DND-41 (cell line): Measurements from ENCODE around the gene HSPA1B.
"Not testable (repeated sequence)": the region's sequence is repeated elsewhere in the genome, so short reads cannot be mapped to it uniquely, and the experiment has no call there.

ENCODE experiments used
- ATAC-seq: fragments of 200-7000 bp; cut with Tn5 transposase; 3 replicates; pipeline ENCODE4 v1.9.1; 2021; ENCODE audit warnings: low read depth; ENCODE audit not compliant: insufficient read depth
- DNase-seq: peaks from one replicate; pipeline ENCODE4 v3.0.0-alpha.2; 2020
- H2AFZ ChIP-seq: 2 replicates; pipeline ENCODE4 v1.6.0; 2012; ENCODE audit warnings: low read depth, low read length
- H3K27ac ChIP-seq: 2 replicates; pipeline ENCODE4 v1.5.1; 2012; ENCODE audit warnings: low read length, inconsistent platforms
- H3K27me3 ChIP-seq: fragments of 200-600 bp; sonication (generic); 2 replicates; pipeline ENCODE4 v1.6.0; 2012; ENCODE audit warnings: low read length, mild to moderate bottlenecking, inconsistent platforms; ENCODE audit not compliant: insufficient read depth, poor library complexity
- H3K36me3 ChIP-seq: 2 replicates; pipeline ENCODE4 v1.5.1; 2012; ENCODE audit warnings: low read length, inconsistent platforms; ENCODE audit not compliant: insufficient read depth
- H3K4me1 ChIP-seq: 2 replicates; pipeline ENCODE4 v1.5.1; 2012; ENCODE audit warnings: mild to moderate bottlenecking, low read length; ENCODE audit not compliant: insufficient read depth
- H3K4me2 ChIP-seq: 2 replicates; pipeline ENCODE4 v1.6.0; 2012; ENCODE audit warnings: mild to moderate bottlenecking, moderate library complexity, low read length, inconsistent platforms; ENCODE audit not compliant: insufficient read depth
- H3K4me3 ChIP-seq, 2 experiments: fragments of 200-600 bp in 1 of 2; shearing (Covaris generic) in 1 of 2; 2 replicates each; pipeline ENCODE4 v1.5.1; 2012 to 2016; ENCODE audit warnings: inconsistent platforms in 2 of 2, low read length in 2 of 2, mild to moderate bottlenecking in 2 of 2, low read depth in 1 of 2, moderate library complexity in 1 of 2
- H3K79me2 ChIP-seq: 2 replicates; pipeline ENCODE4 v1.6.0; 2012; ENCODE audit warnings: low read length, inconsistent platforms; ENCODE audit not compliant: insufficient read depth
- H3K9ac ChIP-seq: 2 replicates; pipeline ENCODE4 v1.6.0; 2012; ENCODE audit warnings: low read depth, mild to moderate bottlenecking, inconsistent platforms, low read length, moderate library complexity
- H3K9me3 ChIP-seq: 2 replicates; pipeline ENCODE4 v1.5.1; 2012; ENCODE audit warnings: low read length, moderate library complexity, mild to moderate bottlenecking, inconsistent platforms; ENCODE audit not compliant: insufficient read depth, severe bottlenecking
- H4K20me1 ChIP-seq: 2 replicates; pipeline ENCODE4 v1.6.0; 2012; ENCODE audit warnings: low read length; ENCODE audit not compliant: insufficient read depth
- EZH2 ChIP-seq: IDR thresholded peaks from 3 replicates; pipeline ENCODE4 v1.6.1; 2012; ENCODE audit warnings: borderline replicate concordance, low read depth, mild to moderate bottlenecking, moderate library complexity, low read length, inconsistent platforms; ENCODE audit not compliant: severe bottlenecking
- TF ChIP-seq, protein P1 (sequence below): IDR thresholded peaks from 2 replicates; pipeline ENCODE4 v1.5.1; 2012; ENCODE audit warnings: borderline replicate concordance, low read length, moderate library complexity, mild to moderate bottlenecking; ENCODE audit not compliant: poor library complexity, severe bottlenecking; ENCODE audit errors: extremely low read depth

Gene HSPA1B

DNA sequence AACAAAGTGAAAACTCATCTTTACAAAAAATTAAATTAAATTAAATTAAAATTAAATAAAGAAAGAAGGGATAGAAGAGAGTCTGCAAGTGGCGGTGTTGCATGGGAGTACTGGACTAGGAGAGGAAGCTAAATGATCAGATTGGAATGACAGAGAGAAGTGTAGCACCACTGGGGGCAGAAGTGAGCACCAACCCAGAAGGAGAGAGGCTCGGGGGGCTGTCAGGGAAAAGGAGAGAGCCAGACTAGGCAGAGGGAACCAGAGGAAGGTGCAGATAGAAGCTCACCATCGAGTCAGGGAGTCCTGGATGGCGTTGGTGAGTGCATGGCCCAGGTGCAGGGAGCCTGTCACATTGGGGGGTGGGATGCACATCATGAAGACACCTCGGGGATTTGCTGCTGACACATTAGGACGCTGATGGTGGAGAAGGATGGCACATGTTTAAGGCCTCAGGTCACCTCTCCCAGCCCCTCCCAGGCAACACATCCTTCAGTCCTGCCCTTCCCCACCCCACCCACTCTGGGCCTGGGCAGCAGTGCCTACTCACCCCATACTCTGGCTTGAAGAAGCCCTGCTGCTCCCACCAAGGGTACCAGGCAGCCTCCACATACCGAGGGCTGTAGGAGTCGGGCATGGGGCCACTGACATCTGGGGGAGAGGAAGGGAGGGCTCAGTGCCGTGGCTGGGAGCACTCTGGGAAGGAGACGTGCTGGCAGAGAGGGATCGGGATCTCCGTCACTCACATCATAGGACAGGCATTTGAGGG, 36.0 kb upstream of the HSPA1B start:
- DNase-seq, result peak; percentile 76

DNA sequence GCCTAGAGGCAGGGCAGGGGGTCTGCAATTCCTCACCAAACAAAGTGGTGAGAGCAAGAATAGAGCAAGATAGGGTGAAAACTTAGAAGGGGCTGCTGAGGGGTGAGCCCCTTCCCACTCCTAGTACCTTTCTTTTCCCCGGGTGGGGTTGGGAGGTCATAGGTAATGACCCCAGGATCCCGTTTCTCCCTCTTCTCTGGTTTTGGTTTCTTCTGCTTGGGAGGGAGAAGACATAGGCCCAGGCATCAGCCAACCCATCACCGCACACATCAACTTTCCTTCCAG, 35.5 kb upstream of the HSPA1B start:
- H3K79me2 ChIP-seq, result peaks cover 44% of the 10 kb centered on the region

More for the DNA sequence above, 36.0 kb upstream of the HSPA1B start:
- Histone ChIP-seq H3K4me3 (no peak overlapping the region), H3K4me2 (peak overlapping the region; percentile 1; the same call in 1 of the 2 replicates), H3K27me3 (no peaks in the 10 kb centered on the region), H3K36me3 (peaks cover 50% of the 10 kb centered on the region), H4K20me1 (no peaks in the 10 kb centered on the region; the same call in 1 of the 2 replicates), H3K9ac (no peak overlapping the region), H3K27ac (no peak overlapping the region), H3K4me1 (peaks cover 37% of the 10 kb centered on the region), H3K9me3 (no peaks in the 10 kb centered on the region), H2AFZ (no peak overlapping the region), H3K79me2 (peaks cover 44% of the 10 kb centered on the region)
- TF ChIP-seq EZH2, result no peak
- TF ChIP-seq, protein P1, sequence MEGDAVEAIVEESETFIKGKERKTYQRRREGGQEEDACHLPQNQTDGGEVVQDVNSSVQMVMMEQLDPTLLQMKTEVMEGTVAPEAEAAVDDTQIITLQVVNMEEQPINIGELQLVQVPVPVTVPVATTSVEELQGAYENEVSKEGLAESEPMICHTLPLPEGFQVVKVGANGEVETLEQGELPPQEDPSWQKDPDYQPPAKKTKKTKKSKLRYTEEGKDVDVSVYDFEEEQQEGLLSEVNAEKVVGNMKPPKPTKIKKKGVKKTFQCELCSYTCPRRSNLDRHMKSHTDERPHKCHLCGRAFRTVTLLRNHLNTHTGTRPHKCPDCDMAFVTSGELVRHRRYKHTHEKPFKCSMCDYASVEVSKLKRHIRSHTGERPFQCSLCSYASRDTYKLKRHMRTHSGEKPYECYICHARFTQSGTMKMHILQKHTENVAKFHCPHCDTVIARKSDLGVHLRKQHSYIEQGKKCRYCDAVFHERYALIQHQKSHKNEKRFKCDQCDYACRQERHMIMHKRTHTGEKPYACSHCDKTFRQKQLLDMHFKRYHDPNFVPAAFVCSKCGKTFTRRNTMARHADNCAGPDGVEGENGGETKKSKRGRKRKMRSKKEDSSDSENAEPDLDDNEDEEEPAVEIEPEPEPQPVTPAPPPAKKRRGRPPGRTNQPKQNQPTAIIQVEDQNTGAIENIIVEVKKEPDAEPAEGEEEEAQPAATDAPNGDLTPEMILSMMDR, result peak; percentile 78
- peak; percentile 71 for ATAC-seq

DNA sequence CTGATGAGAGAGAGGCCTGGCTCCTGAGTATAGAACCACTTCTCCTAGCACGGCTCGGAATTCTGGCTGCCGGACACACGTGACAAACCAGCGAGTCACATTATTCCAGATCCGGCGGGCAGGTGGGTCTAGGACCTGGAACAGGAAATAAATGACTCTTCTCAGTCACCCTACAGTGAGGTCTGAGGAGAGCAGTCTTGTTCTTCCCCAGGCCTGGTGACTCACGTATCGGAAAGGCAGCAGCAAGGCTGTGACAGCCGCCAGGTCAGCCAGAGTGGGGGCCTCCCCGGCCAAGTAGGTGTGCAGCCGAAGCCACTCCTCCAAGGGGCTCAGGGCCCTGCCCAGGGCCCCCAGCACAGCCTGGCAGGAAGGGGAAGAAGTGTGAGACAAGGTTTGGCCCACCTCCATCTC, 34.8 kb upstream of the HSPA1B start:
- H4K20me1 ChIP-seq, result no peaks in the 10 kb centered on the region; the same call in 1 of the 2 replicates
- H3K9me3 ChIP-seq, result no peaks in the 10 kb centered on the region
- ATAC-seq, result no peak
- no peaks in the 10 kb centered on the region for H3K27me3 ChIP-seq
- no peak overlapping the region for H3K9ac ChIP-seq
- H3K79me2 ChIP-seq, result peaks cover 44% of the 10 kb centered on the region
- TF ChIP-seq, protein P1, result no peak
- TF ChIP-seq EZH2, result no peak
- peaks cover 50% of the 10 kb centered on the region for H3K36me3 ChIP-seq
- 0 out of 2 replicates have a peak overlapping the region, but pooled peaks have one; percentile 15 for H3K4me2 ChIP-seq
- H3K27ac ChIP-seq, result no peak overlapping the region
- H3K4me3 ChIP-seq, result no peak overlapping the region
- H3K4me1 ChIP-seq, result peaks cover 40% of the 10 kb centered on the region
- H2AFZ ChIP-seq, result no peak overlapping the region
- no peak for DNase-seq

More for the DNA sequence above, 35.5 kb upstream of the HSPA1B start:
- peaks cover 48% of the 10 kb centered on the region for H3K36me3 ChIP-seq
- no peak overlapping the region for H3K9ac ChIP-seq
- no peak overlapping the region for H3K4me2 ChIP-seq
- no peaks in the 10 kb centered on the region for H3K27me3 ChIP-seq
- no peaks in the 10 kb centered on the region for H3K9me3 ChIP-seq
- H3K4me1 ChIP-seq, result peaks cover 40% of the 10 kb centered on the region
- no peak overlapping the region for H2AFZ ChIP-seq
- no peak for ATAC-seq
- no peak for TF ChIP-seq EZH2
- TF ChIP-seq, protein P1, result no peak
- no peak overlapping the region for H3K4me3 ChIP-seq
- no peak overlapping the region for H3K27ac ChIP-seq
- H4K20me1 ChIP-seq, result no peaks in the 10 kb centered on the region; the same call in 1 of the 2 replicates
- DNase-seq, result no peak

DNA sequence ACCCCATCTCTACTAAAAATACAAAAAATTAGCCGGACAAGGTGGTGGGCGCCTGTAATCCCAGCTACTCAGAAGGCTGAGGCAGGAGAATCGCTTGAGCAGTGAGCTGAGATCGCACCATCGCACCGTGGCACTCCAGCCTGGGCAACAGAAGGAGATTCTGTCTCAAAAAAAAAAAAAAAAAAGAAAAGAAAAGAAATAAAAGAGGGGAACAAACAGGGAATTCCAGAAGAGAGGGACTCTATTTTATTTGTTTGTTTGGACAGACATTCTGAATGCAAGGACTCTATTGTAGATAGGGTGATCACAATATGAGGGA, 33.7 kb upstream of the HSPA1B start:
- not testable (repeated sequence) for H2AFZ ChIP-seq, DNase-seq, H4K20me1 ChIP-seq, H3K9me3 ChIP-seq, ATAC-seq, H3K27me3 ChIP-seq
- H3K4me2 ChIP-seq, result peak overlapping the region; percentile 94
- peak overlapping the region; percentile 97 to 99; a peak in 3 of 4 replicates for H3K4me3 ChIP-seq
- H3K27ac ChIP-seq, result peak overlapping the region; percentile 93
- peaks cover 40% of the 10 kb centered on the region for H3K4me1 ChIP-seq
- H3K79me2 ChIP-seq, result peaks cover 44% of the 10 kb centered on the region
- H3K9ac ChIP-seq, result peak overlapping the region; percentile 93
- H3K36me3 ChIP-seq, result peaks cover 53% of the 10 kb centered on the region
